Measurements from ENCODE around the gene CPNE8.
A peak's percentile ranks its signal among the peaks of the same experiment; 100 is the strongest.

Gene CPNE8

GRCh38 chr12:38905480-38906351, at the start of gene CPNE8:
TSS of gene CPNE8 (minus strand) at chr12:38905591. CDS start at chr12:38905534, 57 bp downstream.
- DNase-seq (ENCODE audit: low read depth in 2 of 2), result no peak

GRCh38 chr12:38954238-38954873, 49.0 kb upstream of the CPNE8 start:
- DNase-seq (ENCODE audit: low read depth in 2 of 2), result no peak

GRCh38 chr12:38949363-38949762, 44.0 kb upstream of the CPNE8 start:
- DNase-seq (ENCODE audit: low read depth in 2 of 2), result no peak

GRCh38 chr12:38934686-38935085, 29.3 kb upstream of the CPNE8 start:
- no peak for DNase-seq (ENCODE audit: low read depth in 2 of 2)

- DNase-seq (ENCODE audit: low read depth in 2 of 2), result no peak
Measured at GRCh38 chr12:38934078-38934584, 28.7 kb upstream of the CPNE8 start.

GRCh38 chr12:38932320-38932719, 26.9 kb upstream of the CPNE8 start:
- no peak for DNase-seq (ENCODE audit: low read depth in 2 of 2)

- no peak for DNase-seq (ENCODE audit: low read depth in 2 of 2)
Measured at GRCh38 chr12:38931461-38931860, 26.1 kb upstream of the CPNE8 start.

GRCh38 chr12:38930990-38931389, 25.6 kb upstream of the CPNE8 start:
- DNase-seq (ENCODE audit: low read depth in 2 of 2), result no peak

GRCh38 chr12:38926501-38926900, 21.1 kb upstream of the CPNE8 start:
- DNase-seq (ENCODE audit: low read depth in 2 of 2), result no peak

- DNase-seq (ENCODE audit: low read depth in 2 of 2), result no peak
Measured at GRCh38 chr12:38921025-38921677, 15.8 kb upstream of the CPNE8 start.

- DNase-seq (ENCODE audit: low read depth in 2 of 2), result no peak
Measured at GRCh38 chr12:38919191-38919590, 13.8 kb upstream of the CPNE8 start.

- no peak for DNase-seq (ENCODE audit: low read depth in 2 of 2)
Measured at GRCh38 chr12:38915429-38916182, 10.2 kb upstream of the CPNE8 start.

- no peak for DNase-seq (ENCODE audit: low read depth in 2 of 2)
Measured at GRCh38 chr12:38912116-38912515, 6.7 kb upstream of the CPNE8 start.

- no peak for DNase-seq (ENCODE audit: low read depth in 2 of 2)
Measured at GRCh38 chr12:38911611-38912010, 6.2 kb upstream of the CPNE8 start.

- DNase-seq (ENCODE audit: low read depth in 2 of 2), result no peak
Measured at GRCh38 chr12:38907201-38907923, 2.0 kb upstream of the CPNE8 start.

- peak; percentile 29 to 33 for DNase-seq (ENCODE audit: low read depth in 2 of 2)
Measured at GRCh38 chr12:38906482-38907200, 1.2 kb upstream of the CPNE8 start.

GRCh38 chr12:38904537-38905479, 583 bp downstream of the CPNE8 start:
- DNase-seq (ENCODE audit: low read depth in 2 of 2), result no peak

- no peak for DNase-seq (ENCODE audit: low read depth in 2 of 2)
Measured at GRCh38 chr12:38903596-38903995, 1.8 kb downstream of the CPNE8 start.

- DNase-seq (ENCODE audit: low read depth in 2 of 2), result no peak
Measured at GRCh38 chr12:38898001-38898684, 7.2 kb downstream of the CPNE8 start.
